GM13977 (cell line): ENCODE results near the gene KRTAP10-9.
"Not testable (repeated sequence)": the region's sequence is repeated elsewhere in the genome, so short reads cannot be mapped to it uniquely, and the experiment has no call there.

ENCODE experiments used
- DNase-seq: peaks from one replicate; pipeline ENCODE4 v3.0.0; 2012; ENCODE audit warnings: low spot score
- in situ Hi-C: fragments of 300-500 bp; cut with MboI; formaldehyde crosslinking; loops from one replicate; pipeline ENCODE4 v1.12.0; 2022; ENCODE audit warnings: low sequenced_read_pairs, low pct_unique_long_range_greater_than_20kb, mixed read lengths, inconsistent platforms; ENCODE audit not compliant: unreplicated experiment
- TF ChIP-seq, protein P1 (sequence below): IDR thresholded peaks from 2 replicates; pipeline ENCODE4 v1.5.1; 2012; ENCODE audit warnings: mild to moderate bottlenecking, control low read depth; ENCODE audit not compliant: insufficient read depth; ENCODE audit errors: extremely low read depth, missing control alignments

Gene KRTAP10-9

DNA sequence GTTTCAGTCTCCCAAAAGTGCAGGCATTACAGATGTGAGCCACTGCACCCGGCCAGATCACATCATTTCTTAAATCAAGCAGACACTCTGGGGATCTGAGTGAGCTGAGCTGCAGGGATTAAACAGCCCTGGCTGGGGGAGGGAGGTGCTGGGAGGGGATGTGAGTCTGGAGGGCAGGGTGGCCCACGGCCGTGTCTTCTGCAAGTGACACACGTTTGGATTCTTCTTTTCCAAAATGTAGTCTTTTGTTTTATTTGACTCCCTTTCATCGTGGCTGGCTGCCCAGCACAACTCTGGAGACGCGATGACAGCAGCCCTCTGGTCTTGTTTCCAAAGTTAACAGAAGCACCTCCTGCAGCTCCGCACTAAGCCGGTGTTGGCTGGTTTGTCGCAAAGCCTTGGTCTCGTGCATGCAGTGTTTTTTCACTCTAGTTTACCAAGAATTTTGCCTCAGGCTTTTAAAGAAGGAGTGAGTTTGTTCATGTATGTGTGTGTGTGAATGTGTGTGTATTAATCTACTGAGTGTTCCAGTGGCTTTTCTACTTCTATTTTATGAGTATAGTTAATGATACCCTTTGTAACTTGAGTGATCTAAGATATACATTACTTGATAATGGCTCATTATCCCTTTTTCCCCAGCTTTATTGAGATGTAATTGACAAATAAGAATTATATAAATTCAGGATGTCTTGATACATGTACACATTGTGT lies 43.6 kb upstream of the KRTAP10-9 start:
- TF ChIP-seq, protein P1, sequence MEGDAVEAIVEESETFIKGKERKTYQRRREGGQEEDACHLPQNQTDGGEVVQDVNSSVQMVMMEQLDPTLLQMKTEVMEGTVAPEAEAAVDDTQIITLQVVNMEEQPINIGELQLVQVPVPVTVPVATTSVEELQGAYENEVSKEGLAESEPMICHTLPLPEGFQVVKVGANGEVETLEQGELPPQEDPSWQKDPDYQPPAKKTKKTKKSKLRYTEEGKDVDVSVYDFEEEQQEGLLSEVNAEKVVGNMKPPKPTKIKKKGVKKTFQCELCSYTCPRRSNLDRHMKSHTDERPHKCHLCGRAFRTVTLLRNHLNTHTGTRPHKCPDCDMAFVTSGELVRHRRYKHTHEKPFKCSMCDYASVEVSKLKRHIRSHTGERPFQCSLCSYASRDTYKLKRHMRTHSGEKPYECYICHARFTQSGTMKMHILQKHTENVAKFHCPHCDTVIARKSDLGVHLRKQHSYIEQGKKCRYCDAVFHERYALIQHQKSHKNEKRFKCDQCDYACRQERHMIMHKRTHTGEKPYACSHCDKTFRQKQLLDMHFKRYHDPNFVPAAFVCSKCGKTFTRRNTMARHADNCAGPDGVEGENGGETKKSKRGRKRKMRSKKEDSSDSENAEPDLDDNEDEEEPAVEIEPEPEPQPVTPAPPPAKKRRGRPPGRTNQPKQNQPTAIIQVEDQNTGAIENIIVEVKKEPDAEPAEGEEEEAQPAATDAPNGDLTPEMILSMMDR, result no peak
- in situ Hi-C loops, result no loop called here
- no peak for DNase-seq

DNA sequence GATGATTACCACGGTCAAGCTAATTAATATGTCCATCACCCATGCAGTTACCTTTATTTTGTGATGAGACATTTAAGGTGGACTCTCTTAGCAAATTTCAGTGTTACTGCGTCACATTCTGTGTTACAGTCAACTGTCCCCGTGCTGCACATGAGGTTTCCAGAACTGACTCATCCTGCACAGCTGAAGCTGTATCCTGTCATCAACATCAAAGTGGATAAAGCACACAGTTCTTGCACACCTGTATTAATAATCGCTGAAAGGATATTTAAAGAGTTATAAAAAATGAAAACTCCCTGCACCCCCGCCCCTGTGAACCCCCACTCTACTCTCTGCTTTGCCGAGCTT lies 43.1 kb upstream of the KRTAP10-9 start:
- in situ Hi-C loops, result no loop called here
- no peak for DNase-seq
- TF ChIP-seq, protein P1, result no peak

DNA sequence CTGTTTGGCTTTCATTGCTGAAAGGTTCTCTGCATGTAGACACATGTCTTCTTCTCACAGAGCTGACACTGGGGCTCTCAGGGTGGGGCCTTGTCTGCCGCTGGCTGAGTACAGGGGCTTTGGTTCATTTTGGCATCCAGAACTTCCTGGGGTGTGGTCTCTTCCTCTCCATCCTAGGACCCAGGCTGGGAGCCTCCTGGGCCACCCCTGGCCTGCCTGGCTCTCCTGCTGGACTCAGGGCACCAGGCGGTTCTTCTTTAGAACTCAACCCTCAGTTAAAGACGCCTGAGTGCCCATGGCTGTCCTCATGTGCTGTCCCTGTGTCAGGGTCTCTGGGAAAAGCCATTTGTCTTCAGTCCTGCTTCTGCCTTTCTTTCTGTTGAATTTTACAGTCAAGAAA lies 41.0 kb upstream of the KRTAP10-9 start:
- in situ Hi-C loops, result no loop called here
- no peak for DNase-seq
- TF ChIP-seq, protein P1, result no peak

DNA sequence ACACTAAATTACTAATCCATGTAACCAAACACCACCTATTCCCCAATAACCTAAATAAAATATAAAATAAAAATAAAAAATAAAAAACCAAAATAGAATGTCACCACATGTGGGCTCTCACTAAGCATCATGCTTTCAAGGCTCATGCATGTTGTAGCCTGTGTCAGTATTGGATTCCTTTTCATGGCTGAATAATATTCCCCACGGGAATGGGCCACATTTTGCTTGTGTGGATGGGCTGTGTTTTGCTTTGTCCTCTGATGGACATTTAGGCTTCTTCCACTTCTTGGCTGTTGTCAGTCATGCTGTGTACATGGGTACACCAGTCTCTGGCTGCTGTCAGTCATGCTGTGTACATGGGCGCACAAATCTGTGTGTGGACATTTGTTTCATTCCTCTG lies 37.8 kb upstream of the KRTAP10-9 start:
- TF ChIP-seq, protein P1, result no peak
- no peak for DNase-seq
- in situ Hi-C loops, result no loop called here

DNA sequence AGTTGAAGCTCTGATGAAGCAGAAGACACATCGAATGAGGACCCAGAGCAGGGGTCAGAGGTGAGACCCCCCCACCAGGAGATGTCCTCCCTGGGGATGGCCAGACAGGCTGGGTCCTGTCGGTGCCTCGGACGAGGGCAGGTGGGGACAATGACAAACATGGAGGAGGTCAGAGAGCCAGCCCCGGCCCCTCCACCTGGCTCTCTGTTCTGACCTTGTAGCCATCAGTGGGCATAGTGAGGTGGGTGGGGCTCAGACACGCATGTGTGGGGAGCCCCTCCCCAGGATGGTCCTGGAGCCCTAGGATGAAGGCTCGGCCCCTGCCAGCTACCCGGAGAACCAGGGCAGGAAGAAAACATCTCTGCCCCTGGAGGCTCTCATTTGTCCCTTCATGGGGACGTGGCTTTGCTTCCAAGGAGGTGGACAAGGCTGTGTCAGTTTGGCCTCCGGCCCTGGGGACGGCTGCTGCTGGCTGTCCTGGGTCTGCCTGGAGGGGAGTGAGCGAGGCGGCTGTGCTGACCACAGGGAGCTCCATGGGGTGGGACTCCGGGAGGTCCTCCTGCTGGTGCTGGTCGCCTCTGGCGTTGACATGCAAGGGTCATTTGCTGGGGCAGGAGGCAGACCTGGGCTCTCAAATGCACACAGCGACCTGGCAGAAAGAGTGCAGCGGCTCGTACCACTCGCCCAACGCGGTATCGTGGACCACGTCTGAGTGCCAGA lies 37.1 kb upstream of the KRTAP10-9 start:
- DNase-seq, result no peak
- TF ChIP-seq, protein P1, result no peak
- in situ Hi-C loops, result no loop called here

DNA sequence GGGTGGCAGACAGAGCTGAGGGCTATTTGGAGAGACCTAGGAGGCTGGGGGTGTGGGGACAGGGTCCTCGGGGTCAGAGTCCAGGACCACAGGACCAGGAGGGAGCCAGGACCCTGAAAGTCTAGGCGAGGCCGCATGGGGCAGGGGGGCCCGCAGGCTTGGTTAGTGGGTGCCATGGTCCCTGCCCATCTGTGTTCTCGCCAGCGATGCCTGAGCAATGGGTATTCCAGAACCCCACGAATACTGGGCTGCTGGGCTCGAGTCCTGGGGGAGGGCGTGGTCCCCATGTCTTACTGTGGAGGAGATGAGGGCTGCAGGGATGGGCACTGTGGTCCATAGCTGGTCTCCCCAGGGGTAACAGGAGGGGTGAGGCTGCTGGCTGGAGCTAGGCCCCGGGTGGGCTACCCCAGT lies 36.6 kb upstream of the KRTAP10-9 start:
- TF ChIP-seq, protein P1, result no peak
- DNase-seq, result no peak
- in situ Hi-C loops, result no loop called here

DNA sequence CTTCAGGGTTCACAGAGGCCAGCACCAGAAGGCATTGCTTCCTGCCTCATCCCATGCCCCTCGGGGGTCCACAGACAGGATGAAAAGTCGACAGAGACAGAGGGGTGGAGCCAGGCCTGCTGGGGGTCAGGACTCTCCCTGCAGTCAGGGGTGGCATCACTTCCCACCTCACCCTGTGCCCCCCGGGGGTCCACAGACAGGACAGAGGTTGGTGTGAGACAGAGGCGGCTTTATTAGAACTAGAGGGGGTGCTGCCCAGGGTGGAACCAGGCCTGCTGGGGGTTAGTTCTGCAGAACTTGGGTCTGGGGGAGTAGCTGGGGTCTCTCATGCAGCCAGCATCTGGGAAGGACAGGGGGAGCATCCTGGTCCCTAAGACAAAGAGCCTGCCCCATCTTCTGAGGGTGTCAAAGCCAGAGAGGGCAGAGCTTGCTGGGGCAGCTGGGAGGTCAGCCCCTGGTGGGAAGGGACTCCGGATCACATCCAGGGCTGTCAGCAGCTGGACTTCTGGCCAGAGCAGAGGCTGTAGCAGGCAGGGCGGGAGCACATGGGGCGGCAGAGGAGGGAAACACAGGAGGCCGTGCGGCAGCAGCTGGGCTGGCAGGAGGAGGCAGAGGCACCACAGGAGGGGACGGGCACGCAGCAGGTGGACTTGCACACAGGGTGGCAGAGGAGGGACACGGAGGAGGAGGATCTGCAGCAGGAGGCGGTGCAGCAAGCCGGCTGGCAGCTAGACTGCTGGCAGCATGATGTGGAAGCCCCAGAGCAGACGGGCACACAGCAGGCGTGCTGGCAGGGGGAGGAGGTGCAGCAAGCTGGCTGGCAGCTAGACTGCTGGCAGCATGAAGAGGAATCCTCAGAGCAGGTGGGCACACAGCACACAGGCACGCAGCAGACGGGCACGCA lies 35.7 kb upstream of the KRTAP10-9 start:
- in situ Hi-C loops, DNase-seq: not testable (repeated sequence)

DNA sequence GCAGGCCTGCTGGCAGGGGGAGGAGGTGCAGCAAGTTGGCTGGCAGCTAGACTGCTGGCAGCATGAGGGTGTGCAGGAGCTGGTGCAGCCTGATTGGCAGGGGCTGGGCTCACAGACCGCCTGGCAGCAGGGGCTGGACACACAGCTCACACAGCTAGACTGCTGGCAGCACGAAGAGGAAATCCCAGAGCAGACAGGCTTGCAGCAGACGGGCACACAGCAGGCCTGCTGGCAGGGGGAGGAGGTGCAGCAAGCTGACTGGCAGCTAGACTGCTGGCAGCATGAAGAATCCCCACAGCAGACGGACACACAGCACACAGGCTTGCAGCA lies 35.1 kb upstream of the KRTAP10-9 start:
- DNase-seq, in situ Hi-C loops: not testable (repeated sequence)
